B cell (primary cell): Measurements from ENCODE around the gene AKAP6. TPM values are rescaled to one million over a fixed set of nuclear protein-coding genes. Genes with fewer than 3 reads are reported as not detected.

Experiments used
- ATAC-seq: fragments of 200-7000 bp; cut with Tn5 transposase; one replicate; pipeline ENCODE4 v1.10.0; 2021; ENCODE audit warnings: low read depth, mild to moderate bottlenecking, moderate number of reproducible peaks, moderate library complexity
- CTCF ChIA-PET: fragments of 350-600 bp; sonication (Branson Sonifier 250); formaldehyde crosslinking; loops from one replicate; lab custom pipeline; 2021; ENCODE audit warnings: antibody characterized with exemption, inconsistent platforms; lab: Charles Lee
- POLR2A ChIA-PET: fragments of 350-600 bp; sonication (Branson Sonifier 250); formaldehyde crosslinking; loops from one replicate; lab custom pipeline; 2021; ENCODE audit warnings: antibody characterized with exemption; lab: Charles Lee
- DNase-seq: peaks from one replicate; pipeline ENCODE4 v3.0.0; 2013
- H2AFZ ChIP-seq: 2 replicates; pipeline ENCODE4 v1.6.1; 2012; ENCODE audit warnings: mild to moderate bottlenecking, low read depth, low read length; ENCODE audit not compliant: insufficient read depth, poor library complexity, severe bottlenecking
- H3K27ac ChIP-seq, 2 donors: 1 replicate in 1 of 2; 2 replicates in 1 of 2; pipeline ENCODE4 v1.5.1; 2012 to 2013; ENCODE audit warnings: low read length in 2 of 2, mild to moderate bottlenecking in 2 of 2, moderate library complexity in 1 of 2
- H3K27me3 ChIP-seq, 4 experiments: fragments of 200-600 bp in 1 of 4; sonication (generic) in 1 of 4; replicated peaks in 1 of 4; 1 replicate in 2 of 4; 2 replicates in 2 of 4; pipeline versions ENCODE4 v1.6.1 to v1.7.0; 2013 to 2016; ENCODE audit warnings: low read length in 3 of 4, mild to moderate bottlenecking in 2 of 4, mixed read lengths in 1 of 4, moderate library complexity in 1 of 4; ENCODE audit not compliant: insufficient read depth in 4 of 4, control insufficient read depth in 3 of 4; ENCODE audit errors: control extremely low read depth in 1 of 4
- H3K36me3 ChIP-seq, 2 experiments: replicated peaks in 1 of 2; 1 replicate in 1 of 2; 2 replicates in 1 of 2; pipeline versions ENCODE4 v1.6.1 to v1.7.1; 2013; ENCODE audit warnings: low read length in 1 of 2; ENCODE audit not compliant: insufficient read depth in 2 of 2, control insufficient read depth in 1 of 2; ENCODE audit errors: control extremely low read depth in 1 of 2, extremely low read depth in 1 of 2
- H3K4me1 ChIP-seq, 2 donors: fragments of 200-600 bp in 1 of 2; sonication (generic) in 1 of 2; 1 replicate in 1 of 2; 2 replicates in 1 of 2; pipeline versions ENCODE4 v1.5.1 to v1.6.1; 2013 to 2017; ENCODE audit warnings: low read length in 2 of 2; ENCODE audit not compliant: control insufficient read depth in 2 of 2, insufficient read depth in 2 of 2
- H3K4me2 ChIP-seq: replicated peaks from 2 replicates; pipeline ENCODE3; 2012; ENCODE audit warnings: mild to moderate bottlenecking, low read depth, low read length; ENCODE audit not compliant: poor library complexity, severe bottlenecking
- H3K4me3 ChIP-seq, 5 experiments: fragments of 200-600 bp in 1 of 5; sonication (generic) in 1 of 5; 1 replicate in 3 of 5; 2 replicates in 2 of 5; pipeline versions ENCODE4 v1.5.1 to v1.7.0; 2011 to 2016; ENCODE audit warnings: low read length in 4 of 5, mild to moderate bottlenecking in 4 of 5, low read depth in 2 of 5, control low read depth in 1 of 5, moderate library complexity in 1 of 5; ENCODE audit not compliant: insufficient read depth in 1 of 5; ENCODE audit errors: control extremely low read depth in 1 of 5, extremely low read depth in 1 of 5
- H3K79me2 ChIP-seq: fragments of 200-600 bp; sonication (generic); one replicate; pipeline ENCODE4 v1.6.0; 2016; ENCODE audit warnings: low read length; ENCODE audit not compliant: control insufficient read depth, insufficient read depth
- H3K9ac ChIP-seq: fragments of 200-600 bp; sonication (generic); 2 replicates; pipeline ENCODE4 v1.6.1; 2017; ENCODE audit warnings: mild to moderate bottlenecking, low read length, moderate library complexity
- H3K9me3 ChIP-seq, 3 donors: one replicate each; pipeline versions ENCODE4 v1.6.1 to v1.7.1; 2013; ENCODE audit warnings: low read length in 2 of 3; ENCODE audit not compliant: control insufficient read depth in 2 of 3, insufficient read depth in 1 of 3; ENCODE audit errors: control extremely low read depth in 1 of 3
- H4K20me1 ChIP-seq: 2 replicates; pipeline ENCODE4 v1.6.0; 2012; ENCODE audit warnings: mild to moderate bottlenecking, low read length; ENCODE audit not compliant: insufficient read depth, control insufficient read depth, poor library complexity, severe bottlenecking
- H3K27ac Mint-ChIP-seq: one replicate; pipeline ENCODE4 v1.8.0; 2021; ENCODE audit warnings: mixed read lengths
- H3K27me3 Mint-ChIP-seq: one replicate; pipeline ENCODE4 v1.8.0; 2021; ENCODE audit warnings: mixed read lengths
- H3K4me1 Mint-ChIP-seq: one replicate; pipeline ENCODE4 v1.8.0; 2021; ENCODE audit warnings: mixed read lengths
- H3K4me3 Mint-ChIP-seq: one replicate; pipeline ENCODE4 v1.8.0; 2021; ENCODE audit warnings: mixed read lengths
- H3K9me3 Mint-ChIP-seq: one replicate; pipeline ENCODE4 v1.8.0; 2022; ENCODE audit warnings: mixed read lengths; ENCODE audit not compliant: insufficient read depth
- CTCF ChIP-seq: fragments of 200-600 bp; IDR thresholded peaks from one replicate; pipeline ENCODE4 v1.8.0; 2022; ENCODE audit warnings: antibody characterized with exemption, mild to moderate bottlenecking
- EZH2 ChIP-seq: IDR thresholded peaks from 2 replicates; pipeline ENCODE4 v1.6.1; 2012; ENCODE audit warnings: borderline replicate concordance, low read depth, mild to moderate bottlenecking, moderate library complexity, low read length; ENCODE audit not compliant: insufficient read depth, poor library complexity, severe bottlenecking
- WGBS: methylation state at CpG from one replicate; pipeline ENCODE4 v1.1.5; 2013; ENCODE audit warnings: missing lambda C conversion rate; ENCODE audit not compliant: insufficient coverage; 5-methylcytosine and 5-hydroxymethylcytosine counted together
- intact Hi-C: fragments of 100-400 bp; cut with micrococcal nuclease; formaldehyde crosslinking; loops from one replicate; pipeline ENCODE4 v1.10.0; 2022
- polyA plus RNA-seq: library from polyadenylated mRNA; depleted of rRNA; stranded (reverse); fragments of >200 nt; gene quantifications from 2 replicates; pipeline ENCODE4 v1.2.3, GENCODE V29; 2012
- total RNA-seq, 2 donors: library from RNA; stranded (reverse); fragments of 120-200 nt in 1 of 2; gene quantifications; 1 replicate in 1 of 2; 2 replicates in 1 of 2; pipeline versions ENCODE4 v1.2.3 to v1.2.4, GENCODE V29; 2013 to 2022

The AKAP6 gene
- total and polyA plus RNA-seq, 2 donors (not counting 1 experiment from before 2014, with no cell fraction given), result 1.4 to 2.8 TPM

GRCh38 chr14:32821964-32822653 lies 493.0 kb downstream of the AKAP6 start:
- Histone ChIP-seq H3K36me3 (no peaks in the 10 kb centered on the region), H3K27ac (no peak overlapping the region), H3K27me3 (no peaks in the 10 kb centered on the region), H3K9me3 (no peaks in the 10 kb centered on the region), H4K20me1 (no peaks in the 10 kb centered on the region), H3K4me2 (no peak overlapping the region), H3K79me2 (no peaks in the 10 kb centered on the region), H3K4me3 (no peak overlapping the region), H3K4me1 (no peaks in the 10 kb centered on the region), H2AFZ (no peak overlapping the region), H3K9ac (no peak overlapping the region)
- no peaks in the 10 kb centered on the region for H3K27me3 Mint-ChIP-seq
- no peaks in the 10 kb centered on the region for H3K9me3 Mint-ChIP-seq
- no peak overlapping the region for H3K27ac Mint-ChIP-seq
- no peak for TF ChIP-seq EZH2
- no peak for TF ChIP-seq CTCF
- no peak for DNase-seq
- intact Hi-C loops, result no loop called here
- no peak overlapping the region for H3K4me3 Mint-ChIP-seq
- POLR2A ChIA-PET, result no interaction called here
- no peaks in the 10 kb centered on the region for H3K4me1 Mint-ChIP-seq
- WGBS, result 92% methylated on average over 3 of the region's 7 CpGs
- CTCF ChIA-PET, result no interaction called here
- ATAC-seq, result no peak

GRCh38 chr14:32823706-32824105 lies 494.6 kb downstream of the AKAP6 start:
- H3K27ac ChIP-seq, result no peak overlapping the region
- WGBS, result 75% methylated on average over 4 of the region's 5 CpGs
- ChIA-PET POLR2A (no interaction called here), CTCF (no interaction called here)
- no peaks in the 10 kb centered on the region for H3K36me3 ChIP-seq
- H3K79me2 ChIP-seq, result no peaks in the 10 kb centered on the region
- no peak overlapping the region for H3K4me2 ChIP-seq
- Mint-ChIP-seq H3K4me3 (no peak overlapping the region), H3K4me1 (no peaks in the 10 kb centered on the region), H3K27ac (no peak overlapping the region), H3K9me3 (no peaks in the 10 kb centered on the region), H3K27me3 (no peaks in the 10 kb centered on the region)
- no peak overlapping the region for H2AFZ ChIP-seq
- H3K9me3 ChIP-seq, result no peaks in the 10 kb centered on the region
- DNase-seq (no peak), ATAC-seq (no peak)
- no peaks in the 10 kb centered on the region for H4K20me1 ChIP-seq
- TF ChIP-seq EZH2 (no peak), CTCF (no peak)
- H3K4me3 ChIP-seq, result no peak overlapping the region
- H3K4me1 ChIP-seq, result no peaks in the 10 kb centered on the region
- H3K27me3 ChIP-seq, result no peaks in the 10 kb centered on the region
- H3K9ac ChIP-seq, result no peak overlapping the region
- intact Hi-C loops, result no loop called here
